H9 (cell line): ENCODE data around the gene WDR17. TPM values are rescaled to one million over a fixed set of nuclear protein-coding genes. Genes with fewer than 3 reads are reported as not detected.

Source experiments
- DNase-seq: peaks from one replicate; pipeline ENCODE4 v3.0.0-alpha.2; 2017
- H2AFZ ChIP-seq: one replicate; pipeline ENCODE4 v1.6.1; 2013; ENCODE audit warnings: mild to moderate bottlenecking, low read length, control low read depth, moderate library complexity
- H2AK5ac ChIP-seq: 2 replicates; pipeline ENCODE4 v1.6.1; 2013; ENCODE audit warnings: low read length, control low read depth, mixed read lengths; ENCODE audit not compliant: insufficient read length
- H2BK120ac ChIP-seq: one replicate; pipeline ENCODE4 v1.6.1; 2013; ENCODE audit warnings: low read depth, mild to moderate bottlenecking, low read length, control low read depth, inconsistent platforms; ENCODE audit not compliant: poor library complexity, severe bottlenecking
- H2BK12ac ChIP-seq: 2 replicates; pipeline ENCODE4 v1.6.1; 2013; ENCODE audit warnings: low read length, control low read depth, mixed read lengths, low read depth; ENCODE audit not compliant: insufficient read length
- H2BK15ac ChIP-seq: 2 replicates; pipeline ENCODE4 v1.6.1; 2013; ENCODE audit warnings: low read depth, low read length, control low read depth
- H2BK20ac ChIP-seq: one replicate; pipeline ENCODE4 v1.6.1; 2013; ENCODE audit warnings: low read depth, mild to moderate bottlenecking, low read length, control low read depth, inconsistent platforms; ENCODE audit not compliant: poor library complexity, severe bottlenecking
- H2BK5ac ChIP-seq: 2 replicates; pipeline ENCODE4 v1.6.1; 2013; ENCODE audit warnings: low read length, control low read depth, mixed read lengths; ENCODE audit not compliant: insufficient read length
- H3K14ac ChIP-seq: 2 replicates; pipeline ENCODE4 v1.6.1; 2013; ENCODE audit warnings: low read length, control low read depth; ENCODE audit not compliant: insufficient read depth
- H3K18ac ChIP-seq: 2 replicates; pipeline ENCODE4 v1.6.1; 2013; ENCODE audit warnings: low read depth, mild to moderate bottlenecking, mixed read lengths, low read length, control low read depth; ENCODE audit not compliant: insufficient read length
- H3K23ac ChIP-seq: 2 replicates; pipeline ENCODE4 v1.6.1; 2013; ENCODE audit warnings: low read length, control low read depth, mixed read lengths, low read depth; ENCODE audit not compliant: insufficient read length
- H3K23me2 ChIP-seq: 2 replicates; pipeline ENCODE4 v1.6.1; 2013; ENCODE audit warnings: low read depth, mild to moderate bottlenecking, mixed read lengths, low read length, control low read depth; ENCODE audit not compliant: insufficient read length, poor library complexity, severe bottlenecking
- H3K27ac ChIP-seq: 2 replicates; pipeline ENCODE4 v1.5.1; 2013; ENCODE audit warnings: low read length, control low read depth, mixed read lengths, low read depth; ENCODE audit not compliant: insufficient read length
- H3K27me3 ChIP-seq: 2 replicates; pipeline ENCODE4 v1.6.1; 2013; ENCODE audit warnings: low read length, control low read depth, inconsistent platforms; ENCODE audit not compliant: insufficient read depth
- H3K4ac ChIP-seq: 2 replicates; pipeline ENCODE4 v1.6.1; 2013; ENCODE audit warnings: low read depth, mild to moderate bottlenecking, control low read depth, inconsistent platforms, low read length, moderate library complexity
- H3K4me1 ChIP-seq: 2 replicates; pipeline ENCODE4 v1.6.1; 2013; ENCODE audit warnings: low read length, control low read depth, inconsistent platforms; ENCODE audit not compliant: insufficient read depth
- H3K4me2 ChIP-seq: 2 replicates; pipeline ENCODE4 v1.6.1; 2013; ENCODE audit warnings: low read length, control low read depth, mixed read lengths; ENCODE audit not compliant: insufficient read length, insufficient read depth
- H3K56ac ChIP-seq: 2 replicates; pipeline ENCODE4 v1.6.1; 2013; ENCODE audit warnings: low read depth, mild to moderate bottlenecking, mixed read lengths, low read length, control low read depth; ENCODE audit not compliant: insufficient read length
- H3K79me1 ChIP-seq: 2 replicates; pipeline ENCODE4 v1.6.1; 2013; ENCODE audit warnings: low read depth, mild to moderate bottlenecking, moderate library complexity, low read length, control low read depth, inconsistent platforms; ENCODE audit not compliant: insufficient read depth, poor library complexity, severe bottlenecking
- H3K79me2 ChIP-seq: 2 replicates; pipeline ENCODE4 v1.6.1; 2013; ENCODE audit warnings: low read length, control low read depth, inconsistent platforms; ENCODE audit not compliant: insufficient read depth
- H3K9ac ChIP-seq: 2 replicates; pipeline ENCODE4 v1.6.1; 2013; ENCODE audit warnings: low read length, control low read depth, mixed read lengths; ENCODE audit not compliant: insufficient read length; ENCODE audit errors: extremely low read depth
- H3K9me3 ChIP-seq: one replicate; pipeline ENCODE4 v1.6.1; 2013; ENCODE audit warnings: low read depth, low read length, inconsistent platforms; ENCODE audit not compliant: control insufficient read depth
- H3T11ph ChIP-seq: one replicate; pipeline ENCODE4 v1.6.1; 2013; ENCODE audit warnings: mild to moderate bottlenecking, low read length, control low read depth, inconsistent platforms
- H4K20me1 ChIP-seq: one replicate; pipeline ENCODE4 v1.6.1; 2013; ENCODE audit not compliant: control insufficient read depth, insufficient read length, insufficient read depth
- H4K5ac ChIP-seq: 2 replicates; pipeline ENCODE4 v1.6.1; 2013; ENCODE audit warnings: low read depth, mild to moderate bottlenecking, mixed read lengths, low read length, control low read depth; ENCODE audit not compliant: insufficient read length
- H4K8ac ChIP-seq: replicated peaks from 2 replicates; pipeline ENCODE4 v1.6.1; 2013; ENCODE audit warnings: low read length, control low read depth, mixed read lengths, low read depth; ENCODE audit not compliant: insufficient read length
- H4K91ac ChIP-seq: 2 replicates; pipeline ENCODE4 v1.6.1; 2013; ENCODE audit warnings: low read depth, mild to moderate bottlenecking, moderate library complexity, mixed read lengths, low read length, control low read depth; ENCODE audit not compliant: insufficient read length
- H3K27ac Mint-ChIP-seq, 3 experiments: 2 replicates in 2 of 3; 3 replicates in 1 of 3; pipeline ENCODE4 v1.8.0; 2020 to 2021; ENCODE audit warnings: mixed read lengths in 3 of 3, mild to moderate bottlenecking in 1 of 3, moderate library complexity in 1 of 3
- H3K27me3 Mint-ChIP-seq: 2 replicates; pipeline ENCODE4 v1.8.0; 2021; ENCODE audit warnings: low read depth, mild to moderate bottlenecking, moderate library complexity, mixed read lengths
- H3K36me3 Mint-ChIP-seq, 3 experiments: 2 replicates in 2 of 3; 3 replicates in 1 of 3; pipeline ENCODE4 v1.8.0; 2020 to 2021; ENCODE audit warnings: low read depth in 3 of 3, mixed read lengths in 3 of 3; ENCODE audit not compliant: insufficient read depth in 1 of 3
- H3K4me1 Mint-ChIP-seq, 2 experiments: 2 replicates each; pipeline ENCODE4 v1.8.0; 2020; ENCODE audit warnings: mixed read lengths in 2 of 2
- H3K4me3 Mint-ChIP-seq, 2 experiments: 2 replicates in 1 of 2; 3 replicates in 1 of 2; pipeline ENCODE4 v1.8.0; 2020 to 2021; ENCODE audit warnings: mild to moderate bottlenecking in 2 of 2, mixed read lengths in 2 of 2, moderate library complexity in 1 of 2
- H3K9me3 Mint-ChIP-seq, 2 experiments: 2 replicates in 1 of 2; 3 replicates in 1 of 2; pipeline ENCODE4 v1.8.0; 2020; ENCODE audit warnings: mild to moderate bottlenecking in 2 of 2, mixed read lengths in 2 of 2, moderate library complexity in 1 of 2
- WGBS: extraction: QIAGEN DNeasy Blood & Tissue Kit; methylation state at CpG from one replicate; pipeline ENCODE4 v1.1.7; 2013; ENCODE audit warnings: missing lambda C conversion rate, low lambda C conversion rate, mixed read lengths; ENCODE audit not compliant: insufficient read length; ENCODE audit errors: extremely low coverage; 5-methylcytosine and 5-hydroxymethylcytosine counted together
- total RNA-seq: library from RNA; stranded (reverse); gene quantifications from 2 replicates; pipeline ENCODE4 v1.2.1, GENCODE V29; 2021
- TF ChIP-seq, protein P1 (sequence below): fragments of 200-600 bp; sonication (generic); conservative IDR thresholded peaks from 3 replicates; pipeline ENCODE4 v1.8.0; 2021; ENCODE audit warnings: antibody characterized with exemption, mild to moderate bottlenecking

The WDR17 gene
- total RNA-seq, 1 experiment from 2014 or later: 2.6 TPM

DNA sequence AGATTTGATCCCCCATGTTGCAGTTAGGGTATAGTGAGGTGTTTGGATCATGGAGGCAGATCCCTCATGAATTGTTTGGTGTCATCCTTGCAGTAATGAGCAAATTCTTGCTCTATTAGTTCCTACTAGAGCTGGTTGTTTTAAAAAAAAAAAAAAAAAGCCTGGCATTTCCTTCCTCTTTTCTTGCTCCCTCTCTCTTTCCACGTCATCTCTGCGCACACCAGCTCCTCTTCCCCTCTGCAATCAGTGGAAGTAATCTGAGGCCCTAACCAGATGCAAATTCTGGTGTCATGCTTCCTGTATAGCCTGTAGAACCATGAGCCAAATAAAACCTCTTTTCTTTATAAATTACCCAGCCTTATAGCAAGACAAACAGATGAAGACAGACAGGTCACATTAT is 24.5 kb downstream of the WDR17 start:
- Histone ChIP-seq H2AFZ (no peak overlapping the region), H3K9me3 (no peaks in the 10 kb centered on the region), H3K4ac (no peak overlapping the region), H3K4me1 (no peaks in the 10 kb centered on the region), H4K91ac (no peak overlapping the region), H4K20me1 (no peaks in the 10 kb centered on the region), H2AK5ac (no peak overlapping the region), H4K5ac (no peak overlapping the region), H3K79me2 (no peaks in the 10 kb centered on the region), H3K56ac (no peak overlapping the region), H4K8ac (no peak overlapping the region), H3K79me1 (no peaks in the 10 kb centered on the region), H3K27me3 (no peaks in the 10 kb centered on the region), H3K27ac (no peak overlapping the region), H3K23ac (no peak overlapping the region), H3K23me2 (no peaks in the 10 kb centered on the region), H2BK12ac (no peak overlapping the region), H3K4me2 (no peak overlapping the region), H3K14ac (no peak overlapping the region), H3T11ph (no peak overlapping the region), H2BK20ac (no peak overlapping the region), H3K9ac (no peak overlapping the region), H3K18ac (no peak overlapping the region), H2BK5ac (no peak overlapping the region), H2BK15ac (no peak overlapping the region), H2BK120ac (no peak overlapping the region)
- WGBS: no CpG with 5 or more reads among the region's 2 CpGs
- Mint-ChIP-seq H3K27me3 (no peaks in the 10 kb centered on the region), H3K9me3 (peaks cover 15 to 16% of the 10 kb centered on the region in 2 experiments), H3K36me3 (peaks cover 6 to 18% (median 11%) of the 10 kb centered on the region in 3 experiments; a peak in 5 of 7 replicates), H3K4me1 (0 out of 4 replicates have a peak, but pooled peaks cover 0 to 2% of the 10 kb centered on the region in 2 experiments), H3K27ac (no peak overlapping the region), H3K4me3 (no peak overlapping the region)
- TF ChIP-seq, protein P1, sequence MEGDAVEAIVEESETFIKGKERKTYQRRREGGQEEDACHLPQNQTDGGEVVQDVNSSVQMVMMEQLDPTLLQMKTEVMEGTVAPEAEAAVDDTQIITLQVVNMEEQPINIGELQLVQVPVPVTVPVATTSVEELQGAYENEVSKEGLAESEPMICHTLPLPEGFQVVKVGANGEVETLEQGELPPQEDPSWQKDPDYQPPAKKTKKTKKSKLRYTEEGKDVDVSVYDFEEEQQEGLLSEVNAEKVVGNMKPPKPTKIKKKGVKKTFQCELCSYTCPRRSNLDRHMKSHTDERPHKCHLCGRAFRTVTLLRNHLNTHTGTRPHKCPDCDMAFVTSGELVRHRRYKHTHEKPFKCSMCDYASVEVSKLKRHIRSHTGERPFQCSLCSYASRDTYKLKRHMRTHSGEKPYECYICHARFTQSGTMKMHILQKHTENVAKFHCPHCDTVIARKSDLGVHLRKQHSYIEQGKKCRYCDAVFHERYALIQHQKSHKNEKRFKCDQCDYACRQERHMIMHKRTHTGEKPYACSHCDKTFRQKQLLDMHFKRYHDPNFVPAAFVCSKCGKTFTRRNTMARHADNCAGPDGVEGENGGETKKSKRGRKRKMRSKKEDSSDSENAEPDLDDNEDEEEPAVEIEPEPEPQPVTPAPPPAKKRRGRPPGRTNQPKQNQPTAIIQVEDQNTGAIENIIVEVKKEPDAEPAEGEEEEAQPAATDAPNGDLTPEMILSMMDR: no peak
- DNase-seq: no peak
